HEK293 (cell line): ENCODE data around the gene MICALL1.

Experiments used
- CTCF ChIA-PET: fragments of 350-600 bp; formaldehyde crosslinking; extraction: SDS; loops from one replicate; lab custom pipeline; 2021; ENCODE audit warnings: antibody characterized with exemption; lab: Yijun Ruan, JAX
- POLR2A ChIA-PET: fragments of 300-600 bp; formaldehyde crosslinking; extraction: SDS; loops from one replicate; lab custom pipeline; 2020; ENCODE audit warnings: antibody characterized with exemption, inconsistent platforms; lab: Yijun Ruan, JAX
- H3K27ac ChIP-seq: fragments of 200-500 bp; sonication (Bioruptor generic); 2 replicates; pipeline ENCODE4 v1.5.1; 2014; ENCODE audit warnings: low read depth, low read length, control low read depth, inconsistent platforms; ENCODE audit errors: extremely low read depth
- H3K36me3 ChIP-seq, 2 experiments: fragments of 200-500 bp in 1 of 2; sonication (Bioruptor generic) in 1 of 2; 1 replicate in 1 of 2; 2 replicates in 1 of 2; pipeline ENCODE4 v1.5.1; 2014 to 2017; ENCODE audit warnings: inconsistent platforms in 2 of 2, low read length in 2 of 2; ENCODE audit not compliant: control insufficient read depth in 2 of 2, insufficient read depth in 1 of 2
- H3K4me1 ChIP-seq: fragments of 200-500 bp; sonication (Bioruptor generic); 2 replicates; pipeline ENCODE4 v1.5.1; 2014; ENCODE audit warnings: mild to moderate bottlenecking, low read length, inconsistent platforms; ENCODE audit not compliant: control insufficient read depth, insufficient read depth
- H3K4me3 ChIP-seq: 2 replicates; pipeline ENCODE4 v1.5.1; 2011; ENCODE audit warnings: low read depth, mild to moderate bottlenecking, control low read depth, low read length, moderate library complexity
- H3K9me3 ChIP-seq: fragments of 200-500 bp; sonication (Bioruptor generic); 2 replicates; pipeline ENCODE4 v1.5.1; 2014; ENCODE audit warnings: low read depth, low read length, inconsistent platforms; ENCODE audit not compliant: control insufficient read depth, insufficient read depth
- GLIS2 ChIP-seq: fragments of 450-650 bp; formaldehyde crosslinking; IDR thresholded peaks from 2 replicates; pipeline ENCODE4 v1.5.1; 2016; ENCODE audit warnings: missing biosample characterization, missing genetic modification characterization
- HOXC10 ChIP-seq: sonication (generic); formaldehyde crosslinking; IDR thresholded peaks from 2 replicates; pipeline ENCODE4 v1.8.1; 2023; ENCODE audit warnings: mild to moderate bottlenecking, missing genetic modification reagents
- KLF1 ChIP-seq: fragments of 450-650 bp; formaldehyde crosslinking; IDR thresholded peaks from 2 replicates; pipeline ENCODE4 v1.5.1; 2016; ENCODE audit warnings: missing biosample characterization, missing genetic modification characterization
- KLF16 ChIP-seq: fragments of 450-650 bp; formaldehyde crosslinking; IDR thresholded peaks from 2 replicates; pipeline ENCODE4 v1.5.1; 2017; ENCODE audit warnings: missing biosample characterization, missing genetic modification characterization
- SETDB1 ChIP-seq: IDR thresholded peaks from one replicate; pipeline ENCODE4 v1.6.1; 2017; ENCODE audit warnings: mild to moderate bottlenecking, low read length, moderate library complexity, mixed read lengths; ENCODE audit not compliant: insufficient read length
- SP3 ChIP-seq: fragments of 450-650 bp; formaldehyde crosslinking; IDR thresholded peaks from 2 replicates; pipeline ENCODE4 v1.5.1; 2016; ENCODE audit warnings: missing biosample characterization, missing genetic modification characterization
- WT1 ChIP-seq: fragments of 450-650 bp; formaldehyde crosslinking; IDR thresholded peaks from 2 replicates; pipeline ENCODE4 v1.5.1; 2016; ENCODE audit warnings: missing biosample characterization, missing genetic modification characterization
- ZNF112 ChIP-seq: fragments of 450-650 bp; formaldehyde crosslinking; IDR thresholded peaks from 2 replicates; pipeline ENCODE4 v1.5.0; 2017; ENCODE audit warnings: missing biosample characterization, missing genetic modification characterization
- ZNF121 ChIP-seq: fragments of 450-650 bp; formaldehyde crosslinking; IDR thresholded peaks from 2 replicates; pipeline ENCODE4 v1.5.1; 2016; ENCODE audit warnings: missing biosample characterization, missing genetic modification characterization
- ZNF132 ChIP-seq: fragments of 450-650 bp; formaldehyde crosslinking; IDR thresholded peaks from 2 replicates; pipeline ENCODE4 v1.5.1; 2017; ENCODE audit warnings: missing biosample characterization, missing genetic modification characterization, borderline replicate concordance
- ZNF341 ChIP-seq: fragments of 450-650 bp; formaldehyde crosslinking; IDR thresholded peaks from 2 replicates; pipeline ENCODE4; 2016; ENCODE audit warnings: low read depth, missing biosample characterization, missing genetic modification characterization
- ZNF426 ChIP-seq: fragments of 450-650 bp; formaldehyde crosslinking; IDR thresholded peaks from 2 replicates; pipeline ENCODE4 v1.5.1; 2017; ENCODE audit warnings: missing biosample characterization, missing genetic modification characterization, mild to moderate bottlenecking, inconsistent platforms, moderate library complexity
- ZNF548 ChIP-seq: fragments of 450-650 bp; formaldehyde crosslinking; IDR thresholded peaks from 2 replicates; pipeline ENCODE4 v1.5.1; 2016; ENCODE audit warnings: missing biosample characterization, missing genetic modification characterization
- ZNF555 ChIP-seq: fragments of 450-650 bp; formaldehyde crosslinking; conservative IDR thresholded peaks from 2 replicates; pipeline ENCODE4 v1.5.1; 2017; ENCODE audit warnings: missing biosample characterization, mild to moderate bottlenecking, missing genetic modification characterization, inconsistent platforms
- ZNF571 ChIP-seq: fragments of 450-650 bp; formaldehyde crosslinking; IDR thresholded peaks from 2 replicates; pipeline ENCODE4 v1.5.0; 2017; ENCODE audit warnings: missing biosample characterization, missing genetic modification characterization
- ZNF626 ChIP-seq: fragments of 450-650 bp; sonication (Bioruptor Pico); formaldehyde crosslinking; IDR thresholded peaks from 2 replicates; pipeline ENCODE4 v1.5.1; 2018; ENCODE audit warnings: missing biosample characterization, missing genetic modification characterization, inconsistent platforms
- ZNF677 ChIP-seq: fragments of 450-650 bp; IDR thresholded peaks from 2 replicates; pipeline ENCODE4 v1.5.0; 2018; ENCODE audit warnings: missing biosample characterization, mild to moderate bottlenecking, missing genetic modification characterization, moderate library complexity
- ZNF76 ChIP-seq: fragments of 450-650 bp; formaldehyde crosslinking; IDR thresholded peaks from 2 replicates; pipeline ENCODE4; 2016; ENCODE audit warnings: low read depth, missing biosample characterization, missing genetic modification characterization, borderline replicate concordance
- ZNF768 ChIP-seq: fragments of 450-650 bp; formaldehyde crosslinking; IDR thresholded peaks from 2 replicates; pipeline ENCODE4 v1.5.1; 2018; ENCODE audit warnings: missing biosample characterization, mild to moderate bottlenecking, missing genetic modification characterization
- ZNF777 ChIP-seq: fragments of 450-650 bp; formaldehyde crosslinking; IDR thresholded peaks from 2 replicates; pipeline ENCODE4 v1.5.1; 2017; ENCODE audit warnings: missing biosample characterization, missing genetic modification characterization, borderline replicate concordance
- ZNF785 ChIP-seq: fragments of 450-650 bp; formaldehyde crosslinking; IDR thresholded peaks from 2 replicates; pipeline ENCODE4 v1.5.1; 2016; ENCODE audit warnings: missing biosample characterization, missing genetic modification characterization
- ZNF791 ChIP-seq: fragments of 450-650 bp; formaldehyde crosslinking; IDR thresholded peaks from 2 replicates; pipeline ENCODE4 v1.5.1; 2016; ENCODE audit warnings: missing biosample characterization, missing genetic modification characterization
- ZSCAN16 ChIP-seq: fragments of 450-650 bp; formaldehyde crosslinking; IDR thresholded peaks from 2 replicates; pipeline ENCODE4 v1.5.1; 2016; ENCODE audit warnings: missing biosample characterization, missing genetic modification characterization
- TF ChIP-seq, protein P1 (sequence below): fragments of 450-650 bp; formaldehyde crosslinking; IDR thresholded peaks from 2 replicates; pipeline ENCODE4 v1.5.1; 2016; ENCODE audit warnings: missing biosample characterization, missing genetic modification characterization
- TF ChIP-seq, protein P2 (sequence below): fragments of 450-650 bp; formaldehyde crosslinking; IDR thresholded peaks from 2 replicates; pipeline ENCODE4 v1.5.1; 2016; ENCODE audit warnings: missing biosample characterization, missing genetic modification characterization
- TF ChIP-seq, protein P3 (sequence below): fragments of 450-650 bp; formaldehyde crosslinking; IDR thresholded peaks from 2 replicates; pipeline ENCODE4 v1.5.1; 2017; ENCODE audit warnings: missing biosample characterization, missing genetic modification characterization
- TF ChIP-seq, protein P4 (sequence below): fragments of 450-650 bp; formaldehyde crosslinking; IDR thresholded peaks from 2 replicates; pipeline ENCODE4 v1.5.1; 2016; ENCODE audit warnings: missing biosample characterization, missing genetic modification characterization

Gene MICALL1

DNA sequence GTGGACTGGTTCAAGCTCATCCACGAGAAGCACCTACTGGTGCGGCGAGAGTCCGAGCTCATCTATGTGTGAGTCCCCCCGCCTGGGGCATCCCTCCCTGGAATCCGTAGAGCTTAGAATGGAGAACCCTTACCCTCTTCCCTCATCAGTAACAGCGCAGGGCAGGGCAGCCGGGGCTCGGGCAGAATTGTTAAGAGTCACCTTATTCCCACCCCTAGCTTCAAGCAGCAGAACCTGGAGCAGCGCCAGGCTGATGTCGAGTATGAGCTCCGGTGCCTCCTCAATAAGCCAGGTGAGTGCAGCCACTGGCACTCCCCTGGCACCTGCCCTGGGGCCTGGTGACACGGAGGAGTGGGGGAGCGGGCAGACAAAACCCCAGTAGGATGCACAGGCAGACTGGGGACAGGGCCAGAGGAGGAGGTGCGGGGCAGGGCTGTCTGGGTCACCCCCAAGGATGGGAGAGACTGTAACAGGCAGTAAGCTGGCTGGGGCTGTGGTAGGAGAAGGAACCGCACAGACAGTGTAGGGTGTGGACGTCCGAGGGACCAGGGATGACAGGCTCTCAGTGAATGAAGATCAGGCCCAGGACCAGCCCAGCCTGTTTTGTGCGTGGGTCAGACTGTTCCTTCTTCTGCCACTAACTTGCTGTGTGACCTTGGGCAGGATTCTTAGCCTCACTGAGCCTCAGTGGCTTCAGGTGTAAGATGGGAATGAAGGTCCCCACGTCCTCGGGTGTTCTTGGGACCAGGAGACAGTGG is 26.9 kb downstream of the MICALL1 start:
- TF ChIP-seq, protein P1, sequence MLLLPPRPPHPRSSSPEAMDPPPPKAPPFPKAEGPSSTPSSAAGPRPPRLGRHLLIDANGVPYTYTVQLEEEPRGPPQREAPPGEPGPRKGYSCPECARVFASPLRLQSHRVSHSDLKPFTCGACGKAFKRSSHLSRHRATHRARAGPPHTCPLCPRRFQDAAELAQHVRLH (tag by site-specific recombination): no peak
- TF ChIP-seq ZNF768 (tag by site-specific recombination): peak; percentile 36; the same call in 1 of the 2 replicates
- CTCF ChIA-PET: interaction anchor here (0.5 to 3.8 kb wide), 15 partner anchors 15 to 519 kb away, joined by 3 to 25 read pairs (median 7); partner anchors contain the start of gene MICALL1
- H3K4me1 ChIP-seq: peaks cover 6% of the 10 kb centered on the region
- 0 out of 2 replicates have a peak overlapping the region, but pooled peaks have one; percentile 45 for H3K27ac ChIP-seq
- H3K9me3 ChIP-seq: no peaks in the 10 kb centered on the region
- no peak overlapping the region for H3K4me3 ChIP-seq
- peaks cover 14 to 80% of the 10 kb centered on the region in 2 experiments; a peak in 2 of 3 replicates for H3K36me3 ChIP-seq
- POLR2A ChIA-PET: interaction anchor here (0.5 to 2.3 kb wide), 8 partner anchors 9 to 758 kb away, joined by 3 to 11 read pairs (median 3); partner anchors contain the start of genes C22orf23, GCAT, MICALL1 and POLR2F

DNA sequence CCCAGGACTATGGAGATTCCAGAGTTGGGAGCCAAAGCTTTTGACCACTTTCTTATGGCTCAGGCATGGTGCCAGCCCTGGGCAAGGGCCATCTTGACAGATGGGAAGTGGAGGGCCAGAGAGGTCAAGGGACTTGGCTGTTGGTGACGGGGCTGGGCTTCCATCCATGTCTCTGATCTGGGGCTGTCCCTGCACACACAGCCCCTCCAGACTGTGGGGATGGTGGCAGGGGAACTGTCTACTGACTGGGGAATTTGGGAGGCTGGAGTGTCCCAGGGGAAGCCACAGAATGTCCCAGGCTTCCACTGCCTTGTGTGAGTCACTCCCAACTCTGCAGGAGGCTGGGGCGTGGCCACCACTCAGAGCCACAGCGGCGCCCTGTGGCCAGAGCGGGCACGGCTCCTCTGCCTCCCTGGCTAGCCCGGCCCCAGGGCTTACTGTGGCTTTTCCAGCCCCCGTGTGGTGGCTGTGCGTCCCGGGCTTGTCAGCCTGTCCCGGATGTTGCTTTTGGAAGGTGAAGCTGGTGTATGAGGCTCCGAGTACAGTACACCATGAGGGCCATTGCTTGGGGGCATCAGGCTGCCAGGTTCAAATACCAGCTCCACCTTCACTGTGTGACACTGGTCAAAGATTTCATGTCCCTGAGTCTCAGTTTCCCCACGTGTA is 27.7 kb downstream of the MICALL1 start:
- POLR2A ChIA-PET: interaction anchor here (0.5 to 2.3 kb wide), 8 partner anchors 10 to 758 kb away, joined by 3 to 11 read pairs (median 4); partner anchors contain the start of genes C22orf23, GCAT, MICALL1 and POLR2F
- Histone ChIP-seq H3K9me3 (no peaks in the 10 kb centered on the region), H3K27ac (peak overlapping the region; percentile 67), H3K36me3 (peaks cover 11 to 77% of the 10 kb centered on the region in 2 experiments; a peak in 2 of 3 replicates), H3K4me1 (peaks cover 6% of the 10 kb centered on the region), H3K4me3 (no peak overlapping the region)
- CTCF ChIA-PET: interaction anchor here (0.5 to 3.8 kb wide), 29 partner anchors 8 to 743 kb away, joined by 3 to 25 read pairs (median 5); partner anchors contain the start of genes C22orf23, GCAT, MICALL1 and POLR2F
- TF ChIP-seq ZNF785 (tag by site-specific recombination) (no peak), HOXC10 (CRISPR knock-in tag) (no peak), ZNF777 (tag by site-specific recombination) (no peak), ZNF341 (tag by site-specific recombination) (peak; percentile 53; the same call in 1 of the 2 replicates), ZNF548 (tag by site-specific recombination) (no peak), ZNF791 (no peak), ZNF677 (no peak), ZNF426 (no peak), SETDB1 (no peak), SP3 (tag by site-specific recombination) (peak; percentile 74), ZNF132 (tag by site-specific recombination) (no peak), ZNF571 (no peak), ZNF76 (peak; percentile 85), KLF1 (peak; percentile 97), WT1 (tag by site-specific recombination) (peak; percentile 55), ZNF121 (tag by site-specific recombination) (no peak), ZNF626 (tag by site-specific recombination) (no peak), ZNF112 (no peak), GLIS2 (tag by site-specific recombination) (peak; percentile 89), KLF16 (tag by site-specific recombination) (peak; percentile 88), ZNF555 (tag by site-specific recombination) (no peak), ZSCAN16 (no peak)
- TF ChIP-seq, protein P2, sequence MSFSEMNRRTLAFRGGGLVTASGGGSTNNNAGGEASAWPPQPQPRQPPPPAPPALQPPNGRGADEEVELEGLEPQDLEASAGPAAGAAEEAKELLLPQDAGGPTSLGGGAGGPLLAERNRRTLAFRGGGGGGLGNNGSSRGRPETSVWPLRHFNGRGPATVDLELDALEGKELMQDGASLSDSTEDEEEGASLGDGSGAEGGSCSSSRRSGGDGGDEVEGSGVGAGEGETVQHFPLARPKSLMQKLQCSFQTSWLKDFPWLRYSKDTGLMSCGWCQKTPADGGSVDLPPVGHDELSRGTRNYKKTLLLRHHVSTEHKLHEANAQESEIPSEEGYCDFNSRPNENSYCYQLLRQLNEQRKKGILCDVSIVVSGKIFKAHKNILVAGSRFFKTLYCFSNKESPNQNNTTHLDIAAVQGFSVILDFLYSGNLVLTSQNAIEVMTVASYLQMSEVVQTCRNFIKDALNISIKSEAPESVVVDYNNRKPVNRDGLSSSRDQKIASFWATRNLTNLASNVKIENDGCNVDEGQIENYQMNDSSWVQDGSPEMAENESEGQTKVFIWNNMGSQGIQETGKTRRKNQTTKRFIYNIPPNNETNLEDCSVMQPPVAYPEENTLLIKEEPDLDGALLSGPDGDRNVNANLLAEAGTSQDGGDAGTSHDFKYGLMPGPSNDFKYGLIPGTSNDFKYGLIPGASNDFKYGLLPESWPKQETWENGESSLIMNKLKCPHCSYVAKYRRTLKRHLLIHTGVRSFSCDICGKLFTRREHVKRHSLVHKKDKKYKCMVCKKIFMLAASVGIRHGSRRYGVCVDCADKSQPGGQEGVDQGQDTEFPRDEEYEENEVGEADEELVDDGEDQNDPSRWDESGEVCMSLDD: 0 out of 2 replicates have a peak, but pooled peaks have one; percentile 18
- TF ChIP-seq, protein P3, sequence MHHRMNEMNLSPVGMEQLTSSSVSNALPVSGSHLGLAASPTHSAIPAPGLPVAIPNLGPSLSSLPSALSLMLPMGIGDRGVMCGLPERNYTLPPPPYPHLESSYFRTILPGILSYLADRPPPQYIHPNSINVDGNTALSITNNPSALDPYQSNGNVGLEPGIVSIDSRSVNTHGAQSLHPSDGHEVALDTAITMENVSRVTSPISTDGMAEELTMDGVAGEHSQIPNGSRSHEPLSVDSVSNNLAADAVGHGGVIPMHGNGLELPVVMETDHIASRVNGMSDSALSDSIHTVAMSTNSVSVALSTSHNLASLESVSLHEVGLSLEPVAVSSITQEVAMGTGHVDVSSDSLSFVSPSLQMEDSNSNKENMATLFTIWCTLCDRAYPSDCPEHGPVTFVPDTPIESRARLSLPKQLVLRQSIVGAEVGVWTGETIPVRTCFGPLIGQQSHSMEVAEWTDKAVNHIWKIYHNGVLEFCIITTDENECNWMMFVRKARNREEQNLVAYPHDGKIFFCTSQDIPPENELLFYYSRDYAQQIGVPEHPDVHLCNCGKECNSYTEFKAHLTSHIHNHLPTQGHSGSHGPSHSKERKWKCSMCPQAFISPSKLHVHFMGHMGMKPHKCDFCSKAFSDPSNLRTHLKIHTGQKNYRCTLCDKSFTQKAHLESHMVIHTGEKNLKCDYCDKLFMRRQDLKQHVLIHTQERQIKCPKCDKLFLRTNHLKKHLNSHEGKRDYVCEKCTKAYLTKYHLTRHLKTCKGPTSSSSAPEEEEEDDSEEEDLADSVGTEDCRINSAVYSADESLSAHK (tag by site-specific recombination): no peak; the same call in 1 of the 2 replicates
- TF ChIP-seq, protein P4, sequence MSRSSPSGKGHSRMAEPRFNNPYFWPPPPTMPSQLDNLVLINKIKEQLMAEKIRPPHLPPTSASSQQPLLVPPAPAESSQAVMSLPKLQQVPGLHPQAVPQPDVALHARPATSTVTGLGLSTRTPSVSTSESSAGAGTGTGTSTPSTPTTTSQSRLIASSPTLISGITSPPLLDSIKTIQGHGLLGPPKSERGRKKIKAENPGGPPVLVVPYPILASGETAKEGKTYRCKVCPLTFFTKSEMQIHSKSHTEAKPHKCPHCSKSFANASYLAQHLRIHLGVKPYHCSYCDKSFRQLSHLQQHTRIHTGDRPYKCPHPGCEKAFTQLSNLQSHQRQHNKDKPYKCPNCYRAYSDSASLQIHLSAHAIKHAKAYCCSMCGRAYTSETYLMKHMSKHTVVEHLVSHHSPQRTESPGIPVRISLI (tag by site-specific recombination): no peak
